22Rv1 (cell line): ENCODE data around the gene HLCS.

Experiments
- CTCF ChIP-seq: fragments of 450-650 bp; IDR thresholded peaks from 2 replicates; pipeline ENCODE4 v1.5.1; 2017; ENCODE audit warnings: mild to moderate bottlenecking
- ZFX ChIP-seq: fragments of 450-650 bp; IDR thresholded peaks from 2 replicates; pipeline ENCODE4 v1.6.1; 2017; ENCODE audit warnings: antibody characterized with exemption, borderline replicate concordance

GRCh38 chr21:36706951-36707762 is 259.3 kb downstream of the HLCS start:
- TF ChIP-seq CTCF, result no peak
- TF ChIP-seq ZFX, result no peak
